ENCODE data around the gene EIPR1. TPM values are rescaled to one million over a fixed set of nuclear protein-coding genes. Genes with fewer than 3 reads are reported as not detected.
A peak's percentile ranks its signal among the peaks of the same experiment; 100 is the strongest.
"Not testable (repeated sequence)": the region's sequence is repeated elsewhere in the genome, so short reads cannot be mapped to it uniquely, and the experiment has no call there.

EIPR1 gene
- total RNA-seq, 1 donor from 2014 or later, result 30.3 TPM

GRCh38 chr2:3286646-3287036, 91.0 kb downstream of the EIPR1 start:
- peak; percentile 44 for DNase-seq

- DNase-seq, result no peak
Measured at GRCh38 chr2:3285901-3286645, 91.5 kb downstream of the EIPR1 start.

DNA sequence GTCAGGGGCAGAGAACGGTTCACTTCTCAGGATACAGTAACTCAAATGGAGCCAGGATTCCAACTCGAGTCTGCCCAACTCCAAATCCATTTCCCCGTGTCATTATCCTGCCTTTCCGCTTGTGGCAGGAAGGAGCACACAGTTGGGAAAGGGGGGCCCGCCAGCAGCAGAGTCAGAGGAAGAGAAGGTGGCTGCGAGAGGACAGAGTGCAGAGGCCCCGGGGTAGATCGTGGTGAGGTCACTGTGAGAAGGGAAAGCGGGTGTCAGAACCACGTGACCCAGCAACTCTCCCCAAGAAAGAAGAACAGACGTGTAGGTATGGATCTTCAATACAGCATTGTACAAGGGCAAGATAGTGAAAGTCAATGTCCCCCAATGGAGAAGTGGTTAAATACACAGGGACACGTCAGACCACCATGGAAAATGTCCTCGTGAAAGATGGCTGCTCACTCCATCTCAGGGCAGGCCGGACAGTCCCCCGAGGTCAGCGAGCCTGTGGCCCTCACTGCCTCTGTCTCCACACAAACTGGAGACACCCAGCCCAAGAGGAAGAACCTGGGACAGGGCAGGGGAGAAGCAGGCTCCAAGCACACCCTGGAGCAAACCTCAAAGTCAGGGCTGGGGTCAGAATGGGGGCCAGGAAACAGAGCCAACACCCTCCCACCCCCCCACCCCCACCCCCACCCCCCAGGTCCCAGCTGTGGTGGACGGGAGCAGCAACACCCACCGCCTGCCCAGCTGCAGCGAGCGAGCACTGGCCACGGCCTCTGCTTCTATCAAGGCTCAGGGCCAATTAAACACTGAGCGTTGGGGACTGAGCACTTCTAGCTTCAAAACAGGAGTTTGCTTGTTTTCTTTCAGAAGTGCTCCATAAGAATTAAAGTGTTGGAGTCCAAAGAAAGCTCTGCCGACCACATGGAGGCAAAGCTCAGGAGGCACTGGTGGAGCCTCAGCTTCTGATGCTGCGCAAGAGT, 92.7 kb downstream of the EIPR1 start:
- no peak for DNase-seq

- not testable (repeated sequence) for DNase-seq
Measured at GRCh38 chr2:3283876-3284656, 93.6 kb downstream of the EIPR1 start.

- DNase-seq, result no peak
Measured at GRCh38 chr2:3283206-3283605, 94.4 kb downstream of the EIPR1 start.

DNA sequence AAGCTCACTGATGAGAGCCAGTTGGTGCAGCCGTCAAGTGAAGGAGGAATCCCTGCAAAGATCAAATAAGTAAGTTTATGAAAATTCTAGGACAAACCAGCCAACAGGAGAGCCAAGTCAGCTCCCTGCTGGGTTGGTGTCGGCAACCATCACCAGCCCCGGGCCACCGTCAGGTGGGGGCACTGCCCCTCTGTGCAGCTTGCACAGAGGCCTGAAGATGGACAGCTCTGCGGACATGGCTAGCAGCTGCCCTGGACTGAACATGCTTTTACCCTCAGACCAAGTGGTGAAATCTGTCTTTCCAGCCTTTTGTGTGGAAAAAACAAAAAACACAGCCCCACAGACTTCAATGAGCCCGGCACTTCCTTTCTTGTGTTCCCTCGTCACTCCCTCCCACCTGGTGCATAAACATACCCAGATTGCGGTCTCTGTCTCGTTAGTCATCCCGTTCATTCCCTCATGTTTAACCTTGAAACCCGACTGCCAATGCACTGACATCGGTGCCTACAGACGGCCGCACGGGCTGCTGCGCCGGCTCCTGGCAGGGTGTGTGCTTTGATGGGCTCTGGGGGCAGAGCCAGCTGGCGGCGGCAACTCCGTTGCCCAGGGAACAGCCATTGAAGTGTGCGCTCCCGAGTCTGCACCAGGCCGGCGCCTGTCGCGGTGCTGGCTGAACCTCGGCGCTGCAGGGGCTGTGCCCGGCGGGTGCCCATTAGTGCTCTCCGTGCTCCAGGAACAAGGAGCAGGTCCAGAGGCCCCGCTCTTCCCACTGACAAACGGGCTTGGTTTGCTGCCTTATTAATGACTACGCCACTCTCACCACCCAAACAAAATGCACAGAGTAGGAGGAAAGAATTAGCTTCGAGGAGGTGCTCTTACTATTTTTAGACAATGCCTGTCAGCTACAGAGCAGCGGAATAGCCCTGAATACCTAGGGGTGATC, 95.3 kb downstream of the EIPR1 start:
- DNase-seq, result peak; percentile 81

DNA sequence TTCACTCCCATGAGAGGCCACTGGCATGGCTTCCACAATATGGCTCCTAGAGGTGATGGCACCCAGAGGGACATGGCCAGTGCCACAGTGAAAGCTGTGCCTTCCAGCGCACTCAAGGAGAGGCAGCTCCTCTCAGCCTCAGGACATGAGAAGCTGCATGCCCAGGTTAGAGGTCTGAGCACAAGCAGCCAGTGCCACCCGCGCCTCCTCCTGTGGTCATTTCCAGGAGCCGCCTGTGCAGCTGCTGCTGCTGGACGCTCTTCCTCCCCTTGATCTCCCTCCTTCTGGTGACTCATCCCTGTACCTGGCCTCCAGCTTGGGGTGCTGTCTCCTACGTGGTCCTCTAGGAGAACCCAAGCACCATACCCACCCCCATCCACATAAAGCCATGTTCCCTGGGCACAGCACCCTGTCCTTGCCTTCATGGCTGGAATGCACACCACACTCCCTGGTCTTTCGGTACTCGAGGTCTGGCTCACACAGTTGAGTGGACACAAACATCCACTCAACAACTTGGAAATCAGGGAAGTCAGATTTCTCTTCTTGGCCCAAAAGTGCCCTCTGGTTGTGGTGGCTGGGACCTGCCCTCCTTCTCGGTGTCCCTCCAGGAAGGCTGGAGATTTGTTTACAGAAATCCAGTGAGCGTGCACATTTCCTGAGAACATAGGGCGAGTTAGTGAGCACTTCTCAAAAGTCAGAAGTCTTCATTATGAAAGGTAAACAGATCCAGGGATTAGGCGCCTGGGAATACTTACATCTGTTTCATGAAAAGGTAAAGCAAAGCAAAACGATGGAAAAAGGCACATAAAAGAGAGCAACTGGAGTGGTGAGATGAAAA, 96.7 kb downstream of the EIPR1 start:
- DNase-seq, result no peak

DNA sequence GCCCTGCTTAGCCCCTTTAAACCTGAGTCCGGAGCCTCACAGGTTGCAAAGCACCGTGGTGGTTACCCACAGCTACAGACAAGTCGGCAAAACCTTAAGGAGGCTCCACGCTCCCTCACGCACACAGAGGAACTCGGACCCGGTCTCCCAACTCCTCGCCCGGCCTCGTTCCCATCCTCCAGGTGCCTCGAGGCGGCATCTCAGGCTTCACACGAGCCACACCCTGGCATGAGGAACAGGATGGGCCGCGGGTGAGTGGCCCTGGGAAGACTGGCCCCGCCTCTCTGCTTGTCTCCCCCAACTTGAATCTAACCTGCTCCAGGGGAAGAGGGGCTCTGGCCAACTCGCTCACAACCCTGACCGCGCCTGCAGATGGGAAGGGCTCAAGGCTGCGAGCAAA, 97.4 kb downstream of the EIPR1 start:
- no peak for DNase-seq

- no peak for DNase-seq
Measured at GRCh38 chr2:3279236-3279960, 98.2 kb downstream of the EIPR1 start.

- no peak for DNase-seq
Measured at GRCh38 chr2:3278521-3279218, 98.9 kb downstream of the EIPR1 start.

GRCh38 chr2:3277748-3278520, 99.7 kb downstream of the EIPR1 start:
- DNase-seq, result no peak

DNA sequence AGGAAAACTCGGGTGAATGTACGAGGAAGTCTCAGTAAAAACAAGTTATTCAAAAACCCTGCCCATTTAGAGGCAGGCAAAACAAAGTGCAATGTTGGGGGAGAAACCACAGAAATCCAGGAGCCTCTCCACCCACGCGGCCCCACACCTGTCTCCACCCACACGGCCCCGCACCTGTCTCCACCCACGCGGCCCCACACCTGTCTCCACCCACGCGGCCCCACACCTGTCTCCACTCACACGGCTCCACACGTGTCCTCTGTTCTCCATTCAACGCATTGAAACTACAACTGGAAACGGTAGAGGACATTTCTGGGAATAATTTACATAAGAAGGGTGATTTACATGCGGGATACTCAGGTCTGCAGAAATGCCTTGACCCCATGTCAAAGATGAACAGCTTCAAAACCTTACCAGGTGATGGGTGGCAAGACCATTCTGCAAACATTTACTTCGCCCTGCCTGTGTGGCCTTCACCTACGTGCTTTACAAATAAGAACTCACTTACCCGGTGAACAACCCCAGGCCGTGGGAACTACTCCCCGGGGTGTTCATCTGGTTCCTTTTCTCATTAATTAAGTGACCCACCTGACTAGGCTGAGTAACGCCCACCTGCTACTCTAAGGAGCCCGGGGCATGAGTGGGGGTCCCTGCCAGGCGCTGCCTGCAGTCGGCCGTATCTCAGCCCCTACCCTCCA, 100.4 kb downstream of the EIPR1 start:
- no peak for DNase-seq

GRCh38 chr2:3272761-3273160, 104.9 kb downstream of the EIPR1 start:
- no peak for DNase-seq

DNA sequence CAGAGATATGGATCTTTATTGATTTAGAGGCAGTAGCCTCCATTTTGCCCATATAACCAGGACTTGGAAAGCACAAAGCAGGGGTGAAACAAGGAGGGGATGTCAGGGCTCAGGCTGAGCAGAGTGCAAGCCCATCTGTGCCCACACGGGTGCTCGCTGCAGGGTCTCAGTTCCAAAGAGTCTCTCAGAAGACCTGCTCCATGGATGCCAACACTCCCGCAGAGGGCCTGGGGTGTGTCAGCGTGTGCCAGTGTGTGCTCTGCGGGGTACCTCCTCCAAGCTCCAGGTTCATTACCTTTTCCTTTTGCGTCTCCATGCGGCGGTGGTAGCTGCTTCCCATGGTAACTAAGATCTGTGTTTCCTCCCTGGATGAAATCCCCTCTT, 107.5 kb downstream of the EIPR1 start:
- DNase-seq, result no peak

GRCh38 chr2:3269425-3270094, 108.1 kb downstream of the EIPR1 start:
- DNase-seq, result no peak

GRCh38 chr2:3268705-3269029, 109.0 kb downstream of the EIPR1 start:
- no peak for DNase-seq
